GM18517 (cell line): ENCODE data around the gene OPA3.

Experiments
- ATAC-seq: cut with Tn5 transposase; IDR thresholded peaks from one replicate; pipeline ENCODE4 v1.9.1; 2021; ENCODE audit warnings: mild to moderate bottlenecking, moderate library complexity; ENCODE audit not compliant: unreplicated experiment

Gene OPA3

DNA sequence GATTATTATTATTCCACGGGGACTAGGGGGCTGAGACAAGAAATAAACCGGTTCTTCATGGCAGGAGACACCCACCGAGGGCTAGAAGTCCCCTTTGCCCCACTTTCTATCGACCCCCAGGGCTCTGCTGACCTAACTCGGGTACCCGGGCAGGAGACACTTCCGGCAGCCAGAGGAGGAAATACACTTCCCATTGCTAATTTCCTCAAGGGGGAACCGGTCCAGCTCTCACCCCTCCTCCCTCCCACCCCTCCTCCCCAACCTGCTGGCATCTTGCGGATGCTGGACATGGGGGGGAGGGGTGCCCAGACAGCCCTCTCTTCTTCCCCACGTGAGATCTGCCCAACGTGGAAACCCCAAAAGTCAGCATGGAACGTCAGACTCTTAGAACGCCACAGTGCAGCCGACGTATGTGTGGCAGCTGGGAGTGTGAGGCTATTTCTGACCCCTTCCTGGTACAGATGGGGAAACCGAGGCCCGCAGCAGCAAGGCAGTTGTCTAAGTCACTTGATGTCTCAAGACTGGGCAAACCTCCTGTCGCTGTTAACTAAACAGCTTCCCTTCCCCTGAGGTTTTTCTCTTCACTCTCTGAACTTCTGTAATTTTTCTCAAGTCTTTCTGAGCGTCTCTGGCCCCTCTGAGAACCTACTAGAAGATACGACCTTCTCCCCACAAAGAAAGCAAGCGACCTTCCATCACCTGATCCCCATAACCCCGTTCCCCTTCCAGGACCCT, 13.8 kb upstream of the OPA3 start:
- ATAC-seq, result no peak

DNA sequence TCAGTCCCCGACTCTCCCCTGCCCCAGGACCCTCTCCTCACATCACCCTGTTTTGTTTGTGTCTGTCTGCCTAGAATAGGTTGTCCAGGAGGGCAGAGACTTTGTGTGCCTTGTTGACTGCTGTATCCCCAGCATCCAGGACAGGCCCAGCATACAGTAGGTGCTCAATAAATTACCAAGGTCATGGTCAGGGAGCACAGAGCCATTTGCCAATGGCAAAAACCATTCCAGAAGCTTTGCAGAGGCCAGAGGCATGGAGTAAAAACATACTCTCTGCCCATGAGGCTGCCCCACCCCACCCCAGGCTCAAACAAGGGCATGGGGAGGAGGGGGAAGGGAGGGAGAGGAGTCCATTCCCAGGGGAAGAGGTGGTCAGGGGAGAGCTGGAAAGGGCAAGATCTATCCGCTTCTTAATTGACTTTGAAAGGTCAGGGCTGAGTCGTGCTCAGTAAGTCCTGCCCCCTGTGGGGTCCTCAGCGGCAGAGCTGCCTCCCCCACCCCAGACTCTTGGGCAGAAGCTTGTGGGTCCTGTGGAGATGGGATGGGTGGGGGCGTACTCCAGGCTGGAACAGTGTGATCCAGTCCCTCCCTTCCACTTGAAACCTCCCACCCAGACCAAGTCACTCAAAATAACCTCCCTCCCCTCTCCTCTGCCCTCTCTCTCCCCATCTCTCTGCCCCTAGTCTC, 13.0 kb upstream of the OPA3 start:
- ATAC-seq, result no peak

DNA sequence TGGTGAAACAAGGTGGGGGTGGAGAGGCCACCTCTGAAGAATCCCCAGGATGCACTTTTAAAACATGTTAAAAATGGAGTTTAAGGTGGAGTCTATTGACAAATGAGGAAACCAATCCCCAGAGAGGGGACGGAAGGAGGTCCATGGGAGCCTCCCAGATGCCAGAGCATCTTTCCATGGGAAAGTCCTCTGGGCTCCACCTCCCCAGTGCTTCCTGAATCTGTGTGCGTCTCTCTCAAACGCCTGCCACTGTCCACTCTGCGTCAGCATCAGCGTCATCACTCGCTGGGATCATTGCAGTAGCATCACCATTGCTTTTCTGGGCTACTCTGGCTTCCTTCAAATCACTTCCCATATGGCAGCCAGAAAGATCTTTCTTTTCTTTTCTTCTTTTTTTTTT, 11.2 kb upstream of the OPA3 start:
- ATAC-seq, result no peak

DNA sequence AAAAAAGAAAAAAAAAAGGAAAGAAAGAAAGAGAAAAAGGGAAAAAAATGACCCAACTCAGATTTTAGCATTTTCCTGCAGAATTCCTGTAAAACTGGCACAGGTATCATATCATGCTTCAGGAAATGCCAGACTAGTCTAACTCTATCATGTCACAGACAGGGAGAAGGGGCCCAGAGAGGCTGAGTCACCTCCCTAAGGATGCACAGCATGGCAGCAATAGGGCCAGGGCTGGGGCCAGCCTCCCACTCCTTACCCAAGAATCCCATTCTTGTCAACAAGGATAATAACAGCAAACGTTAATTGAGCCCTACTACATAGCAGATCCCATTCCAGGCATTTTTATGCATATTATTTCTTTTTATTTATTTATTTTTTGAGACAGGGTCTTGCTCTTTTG, 8.9 kb upstream of the OPA3 start:
- ATAC-seq, result no peak

DNA sequence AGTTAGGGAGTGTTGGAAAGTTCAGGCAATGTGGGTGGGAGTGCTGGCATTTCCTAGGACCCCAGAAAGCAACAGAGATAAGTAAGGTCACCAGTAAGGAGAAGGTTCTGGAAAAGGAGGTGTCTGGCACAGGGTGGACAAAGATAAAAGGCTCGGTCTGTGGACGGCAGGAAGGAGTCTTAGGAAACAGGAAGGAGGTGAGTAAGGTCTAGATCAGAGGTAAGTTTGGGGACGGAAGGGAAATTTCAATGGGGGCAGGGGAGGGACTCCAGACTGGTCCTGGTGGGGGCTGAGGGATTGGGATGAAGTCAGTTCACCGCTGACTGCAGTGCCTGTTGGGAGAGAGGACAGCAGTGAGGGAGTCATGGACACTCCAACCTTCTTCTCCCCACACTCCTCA, 7.8 kb upstream of the OPA3 start:
- no peak for ATAC-seq

DNA sequence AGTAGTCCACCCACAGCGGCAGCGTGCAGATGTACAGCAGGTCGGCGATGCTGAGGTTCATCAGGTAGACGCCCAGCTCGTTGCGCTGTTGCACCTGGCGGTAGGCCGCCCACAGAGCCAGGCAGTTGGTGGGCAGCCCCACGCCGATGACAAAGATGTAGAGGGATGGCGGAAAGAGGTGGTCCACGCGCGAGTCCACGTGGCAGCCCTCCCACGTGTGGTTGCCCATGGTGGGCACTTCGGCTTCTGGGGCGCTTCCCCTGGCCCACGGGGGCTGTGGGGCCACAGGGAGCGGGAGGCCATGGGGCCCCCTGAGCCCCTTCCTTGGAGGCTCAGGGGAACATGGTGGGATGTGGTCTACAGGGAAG, 7.0 kb upstream of the OPA3 start:
- ATAC-seq, result no peak

DNA sequence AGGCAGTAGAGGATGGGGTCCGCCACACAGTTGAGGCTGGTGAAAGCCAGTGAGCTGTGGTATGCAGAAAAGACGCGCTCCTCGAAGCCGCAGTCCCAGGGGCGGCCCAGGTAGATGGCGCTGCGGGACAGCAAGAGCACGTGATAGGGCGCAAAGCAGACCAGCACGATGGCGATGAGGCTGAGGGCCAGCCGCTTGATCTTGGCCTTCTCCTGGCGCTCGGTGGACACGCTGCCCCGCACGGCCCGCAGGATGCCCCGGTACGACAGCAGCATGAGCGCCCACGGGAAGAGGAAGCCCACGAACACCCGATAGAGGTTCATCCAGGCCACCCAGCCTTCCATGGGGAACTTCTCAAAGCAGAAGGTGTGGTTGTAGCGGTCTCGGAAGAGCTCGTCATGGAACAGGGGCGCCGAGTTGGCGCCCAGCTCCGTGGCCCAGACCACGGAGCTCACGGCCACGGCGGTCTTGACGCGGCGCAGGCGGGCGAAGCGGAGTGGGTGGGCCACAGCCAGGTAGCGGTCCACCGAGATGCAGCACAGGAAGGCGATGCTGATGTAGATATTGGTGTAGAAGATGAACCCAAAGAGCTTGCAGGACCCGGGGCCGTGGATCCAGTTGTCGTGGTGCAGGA, 6.5 kb upstream of the OPA3 start:
- ATAC-seq, result no peak

DNA sequence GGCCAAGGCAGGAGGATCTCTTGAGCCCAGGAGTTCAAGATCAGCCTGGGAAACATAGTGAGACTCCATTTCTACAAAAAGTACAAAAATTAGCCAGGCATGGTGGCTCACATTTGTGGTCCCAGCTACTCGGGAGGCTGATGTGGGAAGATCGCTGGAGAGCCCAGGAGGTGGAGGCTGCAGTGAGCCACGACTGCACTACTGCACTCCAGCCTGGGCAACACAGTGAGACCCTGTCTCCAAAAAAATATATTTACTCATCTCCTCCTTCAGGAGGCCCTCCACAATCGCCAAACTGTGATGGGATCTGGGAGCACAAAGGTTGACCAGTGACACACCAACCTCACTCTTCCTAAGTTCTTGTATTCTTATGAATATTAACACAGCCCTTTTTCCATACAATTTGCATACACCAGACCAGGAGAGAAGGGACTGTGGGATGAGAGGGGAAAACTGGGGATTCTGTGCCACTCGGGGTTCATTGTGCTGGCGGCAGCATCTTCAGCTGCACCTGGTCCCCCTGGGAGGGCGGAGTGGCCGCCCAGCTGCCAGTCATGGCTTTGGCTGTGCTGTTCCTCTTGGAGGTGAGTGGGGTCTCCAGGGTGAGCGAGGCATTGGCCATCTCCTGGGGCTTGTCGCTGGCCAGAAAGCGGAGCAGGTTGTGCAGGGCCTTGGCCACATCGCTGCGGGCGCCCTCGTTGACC, 5.8 kb upstream of the OPA3 start:
- no peak for ATAC-seq

DNA sequence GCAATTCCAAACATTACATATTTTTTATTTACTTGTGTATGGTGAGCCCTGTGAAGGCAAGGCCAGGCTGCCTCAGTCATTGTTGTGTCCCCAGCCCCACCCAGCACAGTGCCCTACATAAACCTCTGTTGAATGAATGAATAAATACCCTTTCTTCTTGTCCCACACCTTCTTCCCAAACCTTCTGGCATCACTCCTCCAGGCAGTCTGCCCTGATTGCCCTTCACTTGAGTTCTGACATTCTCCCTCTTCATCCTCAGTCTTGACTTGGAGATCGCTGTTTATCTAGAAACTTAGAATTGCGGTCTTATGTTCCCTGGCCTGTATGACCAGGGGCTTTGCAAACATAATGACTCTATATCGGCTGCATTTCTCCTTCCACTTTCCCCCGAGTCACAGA, 5.2 kb upstream of the OPA3 start:
- no peak for ATAC-seq

DNA sequence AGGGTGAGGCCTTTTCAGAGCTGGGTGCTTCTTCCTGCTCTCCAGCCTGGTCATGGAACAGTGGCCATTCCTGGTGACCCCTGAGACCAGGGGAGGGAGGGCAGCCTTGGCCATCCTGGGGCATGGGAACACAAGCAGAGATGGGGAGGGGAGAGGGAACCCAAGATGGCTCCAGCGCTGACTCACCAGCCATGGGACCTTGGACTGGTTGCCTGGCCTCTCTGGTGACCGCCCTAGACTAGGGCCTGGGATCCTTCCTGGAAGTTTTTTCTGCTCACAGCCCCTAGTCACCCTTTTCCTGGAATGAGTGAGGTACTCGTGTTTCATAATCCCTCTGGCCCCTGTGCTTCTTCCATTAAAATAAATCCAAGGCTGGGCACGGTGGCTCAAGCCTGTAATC, 3.3 kb upstream of the OPA3 start:
- no peak for ATAC-seq

DNA sequence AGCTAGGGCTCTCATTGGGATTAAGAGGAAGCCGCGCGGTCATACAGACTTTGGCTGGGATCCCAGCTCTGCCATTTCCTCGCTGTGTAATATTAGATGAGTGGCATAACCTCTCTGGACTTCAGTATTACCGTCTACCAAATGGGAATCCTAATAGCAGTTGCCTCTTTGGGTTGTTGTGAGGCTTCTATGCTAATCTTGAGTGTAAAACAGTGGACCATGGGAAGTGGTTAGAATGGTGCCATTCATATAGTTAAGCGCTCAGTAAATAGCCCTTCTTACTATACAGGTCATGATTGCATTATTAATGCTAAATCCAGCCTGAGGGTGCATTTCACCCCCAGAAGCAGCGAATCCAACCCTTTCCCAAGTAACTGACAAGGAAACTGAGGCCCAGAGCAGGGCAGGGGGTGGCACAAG, 566 bp upstream of the OPA3 start:
- no peak for ATAC-seq

DNA sequence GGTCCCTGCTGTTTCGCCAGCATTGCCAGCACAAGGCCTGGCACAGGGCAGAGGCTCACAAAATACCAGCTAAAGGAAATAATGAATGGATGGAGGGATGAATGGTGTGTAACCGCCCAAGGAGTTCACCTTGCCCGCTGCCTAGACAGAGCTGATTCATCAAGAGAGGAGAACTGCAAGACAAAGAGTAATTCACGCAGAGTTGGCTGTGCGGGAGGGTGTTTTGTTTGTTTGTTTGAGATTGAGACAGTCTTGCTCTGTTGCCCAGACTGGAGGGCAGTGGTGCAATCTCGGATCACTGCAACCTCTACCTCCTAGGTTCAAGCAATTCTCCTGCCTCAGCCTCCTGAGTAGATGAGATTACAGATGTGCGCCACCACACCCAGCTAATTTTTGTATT, 3.0 kb downstream of the OPA3 start:
- no peak for ATAC-seq

DNA sequence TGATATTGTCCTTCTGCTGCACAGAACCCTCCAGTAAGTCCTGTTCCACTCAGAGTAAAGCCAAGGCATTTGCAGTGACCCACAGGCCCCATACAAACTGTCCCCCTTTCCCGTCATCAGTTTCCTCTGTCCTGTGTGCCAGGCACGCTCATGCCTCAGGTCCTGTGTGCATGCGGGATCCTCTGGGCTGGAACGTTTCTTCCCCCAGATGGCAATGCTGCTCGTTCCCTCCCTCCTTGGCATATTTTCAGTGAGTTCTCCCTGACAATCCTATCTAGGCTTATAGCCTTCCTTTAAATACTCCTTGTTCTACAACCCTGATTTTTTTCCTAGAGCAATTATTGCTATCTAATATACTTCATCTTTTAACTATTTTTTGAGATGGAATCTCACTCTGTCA, 5.7 kb downstream of the OPA3 start:
- no peak for ATAC-seq

DNA sequence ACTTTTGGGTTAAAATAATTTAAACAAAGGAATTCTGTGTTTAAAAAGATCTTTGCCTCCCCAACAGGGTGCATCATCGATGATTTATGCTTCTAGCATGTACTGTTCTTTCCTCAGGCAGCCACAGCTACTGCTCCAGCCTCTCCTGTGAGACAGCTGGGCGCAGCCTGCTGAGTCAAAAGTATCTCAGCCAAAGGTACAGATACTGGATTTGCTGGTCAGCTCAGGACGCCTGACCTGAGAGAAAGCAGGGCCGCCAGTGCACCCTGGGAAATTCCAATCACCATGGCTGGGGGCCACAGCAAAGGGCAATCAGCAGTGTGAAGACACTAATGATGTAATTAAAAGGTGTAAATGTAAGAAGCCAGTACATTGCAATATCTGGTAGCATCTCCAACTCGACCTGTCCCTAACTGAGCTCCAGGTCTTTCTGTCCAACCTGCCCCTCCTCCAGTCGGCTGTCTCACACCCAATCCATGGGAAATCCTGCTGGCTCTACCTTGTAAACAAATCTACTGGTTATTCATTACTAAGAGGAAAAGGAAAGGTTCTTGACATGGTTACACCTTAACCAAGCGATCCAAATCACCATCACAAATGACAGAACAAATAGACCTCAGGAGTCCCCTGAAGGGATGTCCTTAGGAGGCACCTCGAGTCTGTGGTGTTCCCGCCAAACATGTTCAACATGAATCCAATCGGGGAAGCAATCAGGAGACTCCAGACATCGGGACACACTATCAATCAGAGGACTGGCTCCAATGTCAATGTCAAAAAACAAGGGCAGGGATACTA, 7.3 kb downstream of the OPA3 start:
- ATAC-seq, result no peak

DNA sequence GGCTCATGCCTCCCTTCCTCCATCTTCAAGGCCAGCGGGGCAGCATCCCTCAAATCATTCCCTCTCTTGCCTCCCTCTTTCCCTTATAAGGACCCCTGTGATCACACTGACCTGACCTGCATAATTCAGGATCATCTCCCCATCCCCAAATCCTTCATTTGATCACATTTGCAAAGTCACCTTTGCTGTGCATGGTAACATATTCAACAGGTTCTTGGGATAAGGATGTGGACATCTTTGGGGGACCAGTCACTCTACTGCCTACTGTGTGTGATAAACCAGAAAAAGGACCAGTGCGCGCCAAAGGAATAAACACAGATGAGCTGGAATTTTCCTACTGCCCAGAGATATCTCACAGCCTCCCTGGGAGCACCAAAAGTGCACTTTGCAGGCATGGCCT, 7.9 kb downstream of the OPA3 start:
- ATAC-seq, result no peak

DNA sequence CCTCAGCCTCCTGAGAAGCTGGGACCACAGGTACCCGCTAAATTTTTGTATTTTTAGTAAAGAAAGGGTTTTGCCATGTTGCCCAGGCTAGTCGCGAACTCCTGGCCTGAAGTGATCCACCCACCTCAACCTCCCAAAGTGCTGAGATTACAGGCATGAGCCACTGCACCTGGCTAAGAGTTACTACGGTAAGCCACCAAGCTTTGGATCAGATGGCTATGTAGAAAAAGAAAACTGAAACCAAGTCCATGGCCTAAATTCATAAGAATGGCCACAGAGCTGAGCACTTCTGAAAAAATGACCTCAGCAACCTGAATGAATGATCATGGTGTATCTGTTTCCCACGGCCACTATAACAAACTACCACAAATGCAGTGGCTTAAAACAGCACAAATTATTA, 9.4 kb downstream of the OPA3 start:
- ATAC-seq, result no peak

DNA sequence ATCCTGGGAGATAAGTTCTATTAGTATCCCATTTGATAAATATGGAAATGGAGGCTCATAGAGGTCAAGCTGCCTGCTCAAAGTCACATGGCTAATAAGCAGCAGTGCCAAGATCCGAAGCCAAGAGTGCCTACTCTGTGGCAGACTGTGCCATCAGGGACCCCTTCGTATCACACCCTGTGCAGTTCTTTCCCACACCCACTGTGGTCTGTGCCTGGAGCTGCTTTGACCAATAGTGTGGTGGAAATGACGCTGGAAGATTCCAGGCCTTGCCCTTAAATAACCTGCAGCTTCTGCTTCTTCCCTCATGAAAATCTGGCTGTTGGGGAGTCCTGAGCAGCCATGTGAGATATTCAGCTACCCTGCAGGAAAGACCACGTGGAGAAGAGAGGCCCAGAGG, 10.1 kb downstream of the OPA3 start:
- no peak for ATAC-seq

DNA sequence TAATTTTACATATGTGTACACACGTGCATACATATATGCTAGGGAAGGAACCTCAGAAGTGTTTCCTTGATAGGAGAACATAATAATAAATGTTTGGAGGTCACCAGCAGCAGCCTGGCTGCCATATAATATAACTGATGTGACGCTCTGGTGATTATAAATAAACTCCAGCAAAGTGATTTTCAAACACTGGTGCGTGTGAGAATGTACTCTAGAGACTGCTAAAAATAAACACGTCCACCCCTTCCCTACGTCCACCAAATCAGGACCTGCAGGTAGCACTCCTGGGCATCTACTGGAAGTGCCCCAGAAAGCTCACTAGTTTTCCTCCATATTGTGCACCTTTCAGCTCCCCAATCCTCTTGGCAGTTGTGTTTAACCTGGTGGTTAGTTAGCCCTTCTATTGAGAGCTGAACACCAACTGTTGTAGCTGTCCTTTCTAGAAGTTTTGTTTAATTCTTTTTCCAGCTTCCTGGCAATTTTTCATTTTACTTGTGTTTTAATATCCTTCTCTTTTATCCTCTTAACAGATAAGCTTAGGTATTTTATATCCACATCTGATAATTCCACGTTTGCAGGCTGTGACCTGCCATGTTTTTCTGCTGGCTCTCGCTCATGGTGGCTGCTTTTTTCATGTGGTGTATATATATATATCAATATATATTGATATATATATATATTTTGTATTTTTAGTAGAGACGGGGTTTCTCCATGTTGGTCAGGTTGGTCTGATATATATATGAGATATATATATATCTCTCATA, 13.0 kb downstream of the OPA3 start:
- no peak for ATAC-seq

DNA sequence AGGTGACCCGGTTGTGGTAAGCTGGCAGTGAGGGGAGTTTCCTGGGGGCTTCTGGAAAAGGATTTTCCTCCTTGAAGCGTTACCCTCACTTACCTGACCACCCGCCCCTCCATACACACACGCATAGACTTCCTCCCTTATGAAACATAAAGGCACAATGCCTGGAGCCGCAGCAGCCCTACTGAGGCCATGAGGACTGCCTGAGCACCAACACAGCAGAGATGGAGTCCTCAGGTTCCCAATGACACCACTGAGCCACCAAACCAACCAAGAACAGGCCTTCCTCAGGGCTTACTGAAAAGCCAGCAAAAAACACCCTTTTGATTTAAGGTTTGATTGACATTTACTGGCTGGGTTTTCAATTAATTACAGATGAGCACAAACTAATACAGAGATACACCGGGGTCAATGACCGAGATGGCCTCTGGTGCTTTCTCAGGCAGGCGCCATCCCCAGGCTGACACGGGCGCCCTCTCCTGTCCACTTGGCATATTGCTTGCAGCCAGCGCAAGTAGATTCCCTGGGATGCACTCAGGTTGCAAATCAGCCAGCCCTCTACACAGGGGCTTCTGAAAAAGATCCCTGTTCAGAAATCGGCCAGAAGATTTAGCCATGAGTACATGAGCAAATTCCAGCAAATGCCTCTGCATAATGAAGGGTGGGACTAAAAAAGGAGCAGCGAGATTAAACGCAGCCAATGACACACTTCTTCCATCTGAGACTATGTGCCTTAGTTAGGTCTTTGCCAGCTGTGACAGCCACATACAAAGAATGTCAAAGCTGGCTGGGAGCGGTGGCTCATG, 14.8 kb downstream of the OPA3 start:
- ATAC-seq, result no peak
